Measurements from ENCODE around the gene LAMA2. TPM values are rescaled to one million over a fixed set of nuclear protein-coding genes. Genes with fewer than 3 reads are reported as not detected.

The LAMA2 gene
- total and polyA plus RNA-seq, 2 donors (not counting 3 experiments of a cell fraction or from before 2014, with no cell fraction given): 0.51 to 0.75 TPM

GRCh38 chr6:129179283-129179682, 296.3 kb downstream of the LAMA2 start:
- ChIA-PET POLR2A (no interaction called here), CTCF (interaction anchor here (0.8 to 1.2 kb wide), 2 partner anchors 9 to 372 kb away, joined by 3 to 4 read pairs; no protein-coding TSS in a partner anchor)
- H3K9me1 ChIP-seq (replicated peaks; ENCODE audit: control insufficient read depth, extremely low read depth, insufficient read depth, low read length): no peaks in the 10 kb centered on the region
- H3K27ac ChIP-seq (ENCODE audit: insufficient read depth, low read depth, low read length): no peak overlapping the region
- no peak overlapping the region for H2AFZ ChIP-seq (ENCODE audit: low read depth, low read length)
- no peak for FAIRE-seq
- H3K4me1 ChIP-seq (ENCODE audit: control insufficient read depth, extremely low read depth, insufficient read depth, low read length): peaks cover 4% of the 10 kb centered on the region
- no peak overlapping the region for H3K9ac ChIP-seq (replicated peaks; ENCODE audit: extremely low read depth, insufficient read depth, low read length)
- no peak for DNase-seq (ENCODE audit: low read depth, low spot score)
- no peaks in the 10 kb centered on the region for H4K20me1 ChIP-seq (replicated peaks; ENCODE audit: control insufficient read depth, extremely low read depth, insufficient read depth, low read length)
- no TSS peak for BruUV-seq (replicated peaks)
- H3K27me3 ChIP-seq (ENCODE audit: control insufficient read depth in 2 of 2, insufficient read depth in 2 of 2, low read length in 2 of 2): no peaks in the 10 kb centered on the region
- no peaks in the 10 kb centered on the region for H3K36me3 ChIP-seq (ENCODE audit: control insufficient read depth in 2 of 2, extremely low read depth in 1 of 2, insufficient read depth in 2 of 2, low read length in 2 of 2)
- intact Hi-C loops (cut with micrococcal nuclease) (no loop called here), dilution Hi-C loops (cut with MboI; ENCODE audit: extremely low pct_ligation_motif_present, low sequenced_read_pairs) (no loop called here)
- no peaks in the 10 kb centered on the region for H3K79me2 ChIP-seq (ENCODE audit: control insufficient read depth, insufficient read depth, low read length)
- H3K4me3 ChIP-seq (replicated peaks in 1 of 3; ENCODE audit: insufficient read depth in 1 of 3, low read depth in 1 of 3, low read length in 3 of 3): no peak overlapping the region
- H3K4me2 ChIP-seq (ENCODE audit: insufficient read depth, low read length): no peak overlapping the region
- no peaks in the 10 kb centered on the region for H3K9me3 ChIP-seq (replicated peaks; ENCODE audit: control insufficient read depth, insufficient read depth, low read length)
- TF ChIP-seq POLR2A (IDR thresholded peaks at IDR 0.05; ENCODE audit: low read depth, low read length) (no peak), GATA2 (IDR thresholded peaks at IDR 0.05; ENCODE audit: insufficient read depth, insufficient read length, low read depth, low read length) (no peak), JUN (IDR thresholded peaks at IDR 0.05; ENCODE audit: borderline replicate concordance, insufficient read depth, insufficient read length, low read depth) (no peak), POLR2AphosphoS5 (IDR thresholded peaks at IDR 0.05; ENCODE audit: insufficient read depth, low read depth, low read length) (no peak), EZH2 (IDR thresholded peaks at IDR 0.05; ENCODE audit: borderline replicate concordance, low read depth, low read length, severe bottlenecking) (no peak), MAX (IDR thresholded peaks at IDR 0.05; ENCODE audit: insufficient read depth, insufficient read length) (no peak), FOS (IDR thresholded peaks at IDR 0.05; ENCODE audit: borderline replicate concordance, insufficient read depth, low read length) (no peak), MYC (IDR thresholded peaks at IDR 0.05; ENCODE audit: low read depth, low read length) (no peak), CTCF (IDR thresholded peaks at IDR 0.05; ENCODE audit: extremely low read depth in 1 of 2, insufficient read depth in 1 of 2, low read depth in 1 of 2, low read length in 2 of 2) (no peak)

Measured in endothelial cell of umbilical vein (primary cell).